ENCODE measurements around the gene DFFB.

DNA sequence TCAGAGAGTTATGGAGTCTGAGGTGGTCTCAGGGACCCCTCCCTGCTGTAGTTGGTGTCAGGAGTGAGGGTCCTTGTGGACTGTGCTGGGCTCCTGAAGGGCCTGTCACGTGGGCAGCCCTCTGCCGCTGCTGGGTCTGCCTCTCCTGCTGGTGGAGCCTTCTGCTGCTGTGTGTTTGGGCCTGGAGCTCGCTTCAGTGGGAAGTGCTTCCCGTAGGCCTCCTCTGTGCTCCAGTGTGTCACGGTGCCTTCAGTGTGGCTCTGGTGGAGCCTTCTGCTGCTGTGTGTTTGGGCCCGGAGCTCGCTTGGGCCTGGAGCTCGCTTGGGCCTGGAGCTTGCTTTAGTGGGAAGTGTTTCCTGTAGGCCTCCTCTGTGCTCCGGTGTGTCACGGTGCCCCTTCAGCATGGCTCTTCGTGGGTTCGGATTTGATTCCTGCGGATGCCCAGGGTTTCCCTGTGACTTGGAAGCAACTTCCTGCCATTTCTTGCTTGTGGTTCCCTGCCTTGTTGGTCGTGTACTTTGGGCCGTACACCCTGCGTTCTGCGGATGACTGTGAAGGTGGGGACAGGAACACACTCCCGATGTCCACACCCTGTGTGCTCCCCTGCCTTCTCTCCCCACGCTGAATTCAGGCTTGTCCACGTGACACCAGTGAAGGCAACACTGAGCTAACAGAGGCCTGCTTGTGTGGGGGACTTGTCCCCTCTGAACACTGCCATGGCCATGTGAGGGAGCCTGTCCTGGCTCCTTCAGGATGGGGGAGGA, 23.3 kb downstream of the DFFB start:
- TF ChIP-seq, protein P1, sequence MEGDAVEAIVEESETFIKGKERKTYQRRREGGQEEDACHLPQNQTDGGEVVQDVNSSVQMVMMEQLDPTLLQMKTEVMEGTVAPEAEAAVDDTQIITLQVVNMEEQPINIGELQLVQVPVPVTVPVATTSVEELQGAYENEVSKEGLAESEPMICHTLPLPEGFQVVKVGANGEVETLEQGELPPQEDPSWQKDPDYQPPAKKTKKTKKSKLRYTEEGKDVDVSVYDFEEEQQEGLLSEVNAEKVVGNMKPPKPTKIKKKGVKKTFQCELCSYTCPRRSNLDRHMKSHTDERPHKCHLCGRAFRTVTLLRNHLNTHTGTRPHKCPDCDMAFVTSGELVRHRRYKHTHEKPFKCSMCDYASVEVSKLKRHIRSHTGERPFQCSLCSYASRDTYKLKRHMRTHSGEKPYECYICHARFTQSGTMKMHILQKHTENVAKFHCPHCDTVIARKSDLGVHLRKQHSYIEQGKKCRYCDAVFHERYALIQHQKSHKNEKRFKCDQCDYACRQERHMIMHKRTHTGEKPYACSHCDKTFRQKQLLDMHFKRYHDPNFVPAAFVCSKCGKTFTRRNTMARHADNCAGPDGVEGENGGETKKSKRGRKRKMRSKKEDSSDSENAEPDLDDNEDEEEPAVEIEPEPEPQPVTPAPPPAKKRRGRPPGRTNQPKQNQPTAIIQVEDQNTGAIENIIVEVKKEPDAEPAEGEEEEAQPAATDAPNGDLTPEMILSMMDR (IDR thresholded peaks at IDR 0.05 in 4 of 5, conservative IDR thresholded peaks at IDR 0.05 in 1 of 5): no peak
- no peak for TF ChIP-seq POLR2A (IDR thresholded peaks at IDR 0.05)
